ENCODE measurements around the gene GLI1.

GLI1 gene

DNA sequence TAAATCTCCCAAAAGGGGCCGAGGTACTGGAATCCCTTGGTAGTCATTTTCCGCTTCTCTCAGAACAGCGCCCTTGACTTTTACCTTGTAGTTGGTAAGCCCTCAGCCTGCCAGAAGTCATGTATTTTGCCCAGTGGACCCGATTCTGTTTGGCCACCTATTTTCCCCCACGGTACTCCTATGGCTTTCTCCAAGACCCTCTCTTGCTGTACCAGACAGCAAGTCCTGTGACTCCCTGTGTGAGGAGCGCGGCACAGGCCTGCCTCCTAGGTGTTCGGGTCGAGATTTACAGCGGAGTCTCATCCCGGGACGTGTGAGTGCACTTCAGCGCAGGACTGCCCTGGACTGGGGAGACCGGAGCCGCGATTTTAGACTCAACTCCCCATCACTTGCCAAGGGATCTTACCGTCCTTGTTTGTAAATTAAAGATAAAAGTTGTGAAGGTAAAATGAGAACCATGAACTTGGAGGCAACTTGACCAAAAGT, 62.0 kb downstream of the GLI1 start:
- DNase-seq: no peak

Measured in activated CD4-positive, alpha-beta T cell treated with anti-CD3 and anti-CD28 coated beads, Interleukin-2, amount 50 U/mL, for 16 hours (primary cell).